H9 (cell line): Measurements from ENCODE around the gene NET1. TPM values are rescaled to one million over a fixed set of nuclear protein-coding genes. Genes with fewer than 3 reads are reported as not detected.

Source experiments
- DNase-seq: peaks from one replicate; pipeline ENCODE4 v3.0.0-alpha.2; 2017
- H2AFZ ChIP-seq: one replicate; pipeline ENCODE4 v1.6.1; 2013; ENCODE audit warnings: mild to moderate bottlenecking, low read length, control low read depth, moderate library complexity
- H2AK5ac ChIP-seq: 2 replicates; pipeline ENCODE4 v1.6.1; 2013; ENCODE audit warnings: low read length, control low read depth, mixed read lengths; ENCODE audit not compliant: insufficient read length
- H2BK120ac ChIP-seq: one replicate; pipeline ENCODE4 v1.6.1; 2013; ENCODE audit warnings: low read depth, mild to moderate bottlenecking, low read length, control low read depth, inconsistent platforms; ENCODE audit not compliant: poor library complexity, severe bottlenecking
- H2BK12ac ChIP-seq: 2 replicates; pipeline ENCODE4 v1.6.1; 2013; ENCODE audit warnings: low read length, control low read depth, mixed read lengths, low read depth; ENCODE audit not compliant: insufficient read length
- H2BK15ac ChIP-seq: 2 replicates; pipeline ENCODE4 v1.6.1; 2013; ENCODE audit warnings: low read depth, low read length, control low read depth
- H2BK20ac ChIP-seq: one replicate; pipeline ENCODE4 v1.6.1; 2013; ENCODE audit warnings: low read depth, mild to moderate bottlenecking, low read length, control low read depth, inconsistent platforms; ENCODE audit not compliant: poor library complexity, severe bottlenecking
- H2BK5ac ChIP-seq: 2 replicates; pipeline ENCODE4 v1.6.1; 2013; ENCODE audit warnings: low read length, control low read depth, mixed read lengths; ENCODE audit not compliant: insufficient read length
- H3K14ac ChIP-seq: 2 replicates; pipeline ENCODE4 v1.6.1; 2013; ENCODE audit warnings: low read length, control low read depth; ENCODE audit not compliant: insufficient read depth
- H3K18ac ChIP-seq: 2 replicates; pipeline ENCODE4 v1.6.1; 2013; ENCODE audit warnings: low read depth, mild to moderate bottlenecking, mixed read lengths, low read length, control low read depth; ENCODE audit not compliant: insufficient read length
- H3K23ac ChIP-seq: 2 replicates; pipeline ENCODE4 v1.6.1; 2013; ENCODE audit warnings: low read length, control low read depth, mixed read lengths, low read depth; ENCODE audit not compliant: insufficient read length
- H3K23me2 ChIP-seq: 2 replicates; pipeline ENCODE4 v1.6.1; 2013; ENCODE audit warnings: low read depth, mild to moderate bottlenecking, mixed read lengths, low read length, control low read depth; ENCODE audit not compliant: insufficient read length, poor library complexity, severe bottlenecking
- H3K27ac ChIP-seq: 2 replicates; pipeline ENCODE4 v1.5.1; 2013; ENCODE audit warnings: low read length, control low read depth, mixed read lengths, low read depth; ENCODE audit not compliant: insufficient read length
- H3K27me3 ChIP-seq: 2 replicates; pipeline ENCODE4 v1.6.1; 2013; ENCODE audit warnings: low read length, control low read depth, inconsistent platforms; ENCODE audit not compliant: insufficient read depth
- H3K4ac ChIP-seq: 2 replicates; pipeline ENCODE4 v1.6.1; 2013; ENCODE audit warnings: low read depth, mild to moderate bottlenecking, control low read depth, inconsistent platforms, low read length, moderate library complexity
- H3K4me1 ChIP-seq: 2 replicates; pipeline ENCODE4 v1.6.1; 2013; ENCODE audit warnings: low read length, control low read depth, inconsistent platforms; ENCODE audit not compliant: insufficient read depth
- H3K4me2 ChIP-seq: 2 replicates; pipeline ENCODE4 v1.6.1; 2013; ENCODE audit warnings: low read length, control low read depth, mixed read lengths; ENCODE audit not compliant: insufficient read length, insufficient read depth
- H3K56ac ChIP-seq: 2 replicates; pipeline ENCODE4 v1.6.1; 2013; ENCODE audit warnings: low read depth, mild to moderate bottlenecking, mixed read lengths, low read length, control low read depth; ENCODE audit not compliant: insufficient read length
- H3K79me1 ChIP-seq: 2 replicates; pipeline ENCODE4 v1.6.1; 2013; ENCODE audit warnings: low read depth, mild to moderate bottlenecking, moderate library complexity, low read length, control low read depth, inconsistent platforms; ENCODE audit not compliant: insufficient read depth, poor library complexity, severe bottlenecking
- H3K79me2 ChIP-seq: 2 replicates; pipeline ENCODE4 v1.6.1; 2013; ENCODE audit warnings: low read length, control low read depth, inconsistent platforms; ENCODE audit not compliant: insufficient read depth
- H3K9ac ChIP-seq: 2 replicates; pipeline ENCODE4 v1.6.1; 2013; ENCODE audit warnings: low read length, control low read depth, mixed read lengths; ENCODE audit not compliant: insufficient read length; ENCODE audit errors: extremely low read depth
- H3K9me3 ChIP-seq: one replicate; pipeline ENCODE4 v1.6.1; 2013; ENCODE audit warnings: low read depth, low read length, inconsistent platforms; ENCODE audit not compliant: control insufficient read depth
- H3T11ph ChIP-seq: one replicate; pipeline ENCODE4 v1.6.1; 2013; ENCODE audit warnings: mild to moderate bottlenecking, low read length, control low read depth, inconsistent platforms
- H4K20me1 ChIP-seq: one replicate; pipeline ENCODE4 v1.6.1; 2013; ENCODE audit not compliant: control insufficient read depth, insufficient read length, insufficient read depth
- H4K5ac ChIP-seq: 2 replicates; pipeline ENCODE4 v1.6.1; 2013; ENCODE audit warnings: low read depth, mild to moderate bottlenecking, mixed read lengths, low read length, control low read depth; ENCODE audit not compliant: insufficient read length
- H4K8ac ChIP-seq: replicated peaks from 2 replicates; pipeline ENCODE4 v1.6.1; 2013; ENCODE audit warnings: low read length, control low read depth, mixed read lengths, low read depth; ENCODE audit not compliant: insufficient read length
- H4K91ac ChIP-seq: 2 replicates; pipeline ENCODE4 v1.6.1; 2013; ENCODE audit warnings: low read depth, mild to moderate bottlenecking, moderate library complexity, mixed read lengths, low read length, control low read depth; ENCODE audit not compliant: insufficient read length
- H3K27ac Mint-ChIP-seq, 3 experiments: 2 replicates in 2 of 3; 3 replicates in 1 of 3; pipeline ENCODE4 v1.8.0; 2020 to 2021; ENCODE audit warnings: mixed read lengths in 3 of 3, mild to moderate bottlenecking in 1 of 3, moderate library complexity in 1 of 3
- H3K27me3 Mint-ChIP-seq: 2 replicates; pipeline ENCODE4 v1.8.0; 2021; ENCODE audit warnings: low read depth, mild to moderate bottlenecking, moderate library complexity, mixed read lengths
- H3K36me3 Mint-ChIP-seq, 3 experiments: 2 replicates in 2 of 3; 3 replicates in 1 of 3; pipeline ENCODE4 v1.8.0; 2020 to 2021; ENCODE audit warnings: low read depth in 3 of 3, mixed read lengths in 3 of 3; ENCODE audit not compliant: insufficient read depth in 1 of 3
- H3K4me1 Mint-ChIP-seq, 2 experiments: 2 replicates each; pipeline ENCODE4 v1.8.0; 2020; ENCODE audit warnings: mixed read lengths in 2 of 2
- H3K4me3 Mint-ChIP-seq, 2 experiments: 2 replicates in 1 of 2; 3 replicates in 1 of 2; pipeline ENCODE4 v1.8.0; 2020 to 2021; ENCODE audit warnings: mild to moderate bottlenecking in 2 of 2, mixed read lengths in 2 of 2, moderate library complexity in 1 of 2
- H3K9me3 Mint-ChIP-seq, 2 experiments: 2 replicates in 1 of 2; 3 replicates in 1 of 2; pipeline ENCODE4 v1.8.0; 2020; ENCODE audit warnings: mild to moderate bottlenecking in 2 of 2, mixed read lengths in 2 of 2, moderate library complexity in 1 of 2
- CTCF ChIP-seq: fragments of 200-600 bp; sonication (generic); conservative IDR thresholded peaks from 3 replicates; pipeline ENCODE4 v1.8.0; 2021; ENCODE audit warnings: antibody characterized with exemption, mild to moderate bottlenecking
- WGBS: extraction: QIAGEN DNeasy Blood & Tissue Kit; methylation state at CpG from one replicate; pipeline ENCODE4 v1.1.7; 2013; ENCODE audit warnings: missing lambda C conversion rate, low lambda C conversion rate, mixed read lengths; ENCODE audit not compliant: insufficient read length; ENCODE audit errors: extremely low coverage; 5-methylcytosine and 5-hydroxymethylcytosine counted together
- total RNA-seq: library from RNA; stranded (reverse); gene quantifications from 2 replicates; pipeline ENCODE4 v1.2.1, GENCODE V29; 2021

The NET1 gene
- total RNA-seq, 1 experiment from 2014 or later: 50.6 TPM

- peaks cover 2% of the 10 kb centered on the region; the same call in 1 of the 2 replicates for H3K4me1 ChIP-seq
- H3K9me3 Mint-ChIP-seq: peaks cover 6 to 36% of the 10 kb centered on the region in 2 experiments; a peak in 4 of 5 replicates
- no peak overlapping the region for H2AK5ac ChIP-seq
- H2BK15ac ChIP-seq: no peak overlapping the region
- H4K20me1 ChIP-seq: no peaks in the 10 kb centered on the region
- WGBS: no CpG with 5 or more reads among the region's 4 CpGs
- H3K18ac ChIP-seq: no peak overlapping the region
- no peaks in the 10 kb centered on the region for H3K79me1 ChIP-seq
- H3K27ac ChIP-seq: no peak overlapping the region
- no peak overlapping the region for H4K8ac ChIP-seq
- TF ChIP-seq CTCF: no peak
- H3K4me3 Mint-ChIP-seq: no peak overlapping the region
- H2BK120ac ChIP-seq: no peak overlapping the region
- H2BK5ac ChIP-seq: no peak overlapping the region
- H3K9ac ChIP-seq: no peak overlapping the region
- H3K23me2 ChIP-seq: no peaks in the 10 kb centered on the region
- peaks cover 12 to 31% of the 10 kb centered on the region in 2 experiments for H3K4me1 Mint-ChIP-seq
- H3K27me3 ChIP-seq: no peaks in the 10 kb centered on the region
- no peak for DNase-seq
- no peak overlapping the region for H4K5ac ChIP-seq
- no peak overlapping the region for H3T11ph ChIP-seq
- no peak overlapping the region for H2BK20ac ChIP-seq
- H2BK12ac ChIP-seq: no peak overlapping the region
- H3K56ac ChIP-seq: no peak overlapping the region
- no peak overlapping the region for H4K91ac ChIP-seq
- no peak overlapping the region for H3K27ac Mint-ChIP-seq
- H3K4me2 ChIP-seq: no peak overlapping the region
- H2AFZ ChIP-seq: no peak overlapping the region
- peaks cover 36 to 87% (median 55%) of the 10 kb centered on the region in 3 experiments for H3K36me3 Mint-ChIP-seq
- H3K79me2 ChIP-seq: no peaks in the 10 kb centered on the region
- no peaks in the 10 kb centered on the region for H3K9me3 ChIP-seq
- H3K14ac ChIP-seq: no peak overlapping the region
- H3K27me3 Mint-ChIP-seq: peaks cover 2% of the 10 kb centered on the region
- H3K23ac ChIP-seq: no peak overlapping the region
- H3K4ac ChIP-seq: no peak overlapping the region
Observed at GRCh38 chr10:5461203-5461588, 48.8 kb downstream of the NET1 start.
